Uterus (tissue), 4 donors: ENCODE results near the gene SPEF2. TPM values are rescaled to one million over a fixed set of nuclear protein-coding genes. Genes with fewer than 3 reads are reported as not detected.

Experiments
- DNase-seq, 2 donors: peaks; one replicate each; pipeline ENCODE4 v3.0.0-alpha.2; 2019 to 2020
- H3K27ac ChIP-seq, 2 donors: fragments of 200-600 bp; sonication (generic); 1 replicate in 1 of 2; 2 replicates in 1 of 2; pipeline ENCODE4 v1.5.1; 2016 to 2018
- H3K27me3 ChIP-seq, 2 donors: fragments of 200-600 bp; sonication (generic); one replicate each; pipeline ENCODE4 v1.5.1; 2018 to 2019; ENCODE audit warnings: control low read depth in 1 of 2
- H3K36me3 ChIP-seq, 2 donors: fragments of 200-600 bp; sonication (generic); one replicate each; pipeline ENCODE4 v1.5.1; 2019; ENCODE audit warnings: control low read depth in 1 of 2
- H3K4me1 ChIP-seq, 2 donors: fragments of 200-600 bp; sonication (generic); one replicate each; pipeline ENCODE4 v1.5.1; 2018 to 2019; ENCODE audit warnings: control low read depth in 1 of 2
- H3K4me3 ChIP-seq, 2 donors: fragments of 200-600 bp; sonication (generic); 1 replicate in 1 of 2; 2 replicates in 1 of 2; pipeline ENCODE4 v1.5.1; 2018 to 2019; ENCODE audit warnings: mild to moderate bottlenecking in 1 of 2
- H3K9me3 ChIP-seq, 2 donors: fragments of 200-600 bp; sonication (generic); one replicate each; pipeline ENCODE4 v1.5.1; 2019; ENCODE audit warnings: control low read depth in 1 of 2
- POLR2A ChIP-seq, 2 donors: fragments of 450-650 bp; IDR thresholded peaks; one replicate each; pipeline ENCODE4 v1.6.1; 2016; ENCODE audit warnings: antibody characterized with exemption in 2 of 2, mild to moderate bottlenecking in 1 of 2, moderate library complexity in 1 of 2
- intact Hi-C: fragments of 100-400 bp; cut with DNase I; formaldehyde crosslinking; loops from one replicate; pipeline ENCODE4 v1.15.1; 2023; ENCODE audit warnings: low total_unique reads
- total RNA-seq, 4 donors: library from RNA; depleted of rRNA in 3 of 4; stranded (reverse); fragments of >200 nt in 3 of 4; gene quantifications; one replicate each; pipeline versions ENCODE4 v1.1.0 to v1.2.4, GENCODE V29; 2014 to 2023
- TF ChIP-seq, protein P1 (sequence below), 4 experiments: fragments of 200-600 bp in 2 of 4; fragments of 450-650 bp in 2 of 4; sonication (generic) in 2 of 4; IDR thresholded peaks; one replicate each; pipeline ENCODE4 v1.5.1; 2016 to 2019; ENCODE audit warnings: antibody characterized with exemption in 4 of 4, mild to moderate bottlenecking in 2 of 4, moderate library complexity in 1 of 4
- donor health status: DM: yes; HTN: yes; CAD: no.

Gene SPEF2
- total RNA-seq, 4 donors from 2014 or later: 3.3 to 71.0 (median 20.9) TPM

DNA sequence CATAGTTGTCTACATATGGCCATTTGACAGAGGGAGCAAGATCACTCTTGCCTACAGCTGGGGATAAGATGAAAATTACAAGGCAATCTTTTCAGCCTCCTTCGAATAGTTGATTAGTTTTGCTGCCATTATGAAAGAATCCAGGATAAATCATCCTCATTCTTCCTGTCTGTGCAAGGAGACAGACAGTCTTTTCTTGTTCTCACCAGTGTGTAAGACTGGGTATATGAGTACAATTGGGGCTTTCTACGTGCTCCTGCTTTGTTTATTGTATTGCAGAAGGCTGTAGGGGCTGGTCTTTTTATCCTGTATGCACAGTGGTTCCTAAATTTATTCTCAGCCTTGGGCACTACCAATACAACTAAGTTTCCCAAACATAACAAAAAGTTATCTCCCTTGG lies 76.8 kb downstream of the SPEF2 start:
- Histone ChIP-seq H3K36me3 (no peaks in the 10 kb centered on the region), H3K27me3 (no peaks in the 10 kb centered on the region), H3K4me3 (no peak overlapping the region), H3K27ac (no peak overlapping the region), H3K9me3 (no peaks in the 10 kb centered on the region), H3K4me1 (no peaks in the 10 kb centered on the region)
- intact Hi-C loops: no loop called here
- TF ChIP-seq POLR2A (IDR thresholded peaks at IDR 0.05): no peak
- TF ChIP-seq, protein P1, sequence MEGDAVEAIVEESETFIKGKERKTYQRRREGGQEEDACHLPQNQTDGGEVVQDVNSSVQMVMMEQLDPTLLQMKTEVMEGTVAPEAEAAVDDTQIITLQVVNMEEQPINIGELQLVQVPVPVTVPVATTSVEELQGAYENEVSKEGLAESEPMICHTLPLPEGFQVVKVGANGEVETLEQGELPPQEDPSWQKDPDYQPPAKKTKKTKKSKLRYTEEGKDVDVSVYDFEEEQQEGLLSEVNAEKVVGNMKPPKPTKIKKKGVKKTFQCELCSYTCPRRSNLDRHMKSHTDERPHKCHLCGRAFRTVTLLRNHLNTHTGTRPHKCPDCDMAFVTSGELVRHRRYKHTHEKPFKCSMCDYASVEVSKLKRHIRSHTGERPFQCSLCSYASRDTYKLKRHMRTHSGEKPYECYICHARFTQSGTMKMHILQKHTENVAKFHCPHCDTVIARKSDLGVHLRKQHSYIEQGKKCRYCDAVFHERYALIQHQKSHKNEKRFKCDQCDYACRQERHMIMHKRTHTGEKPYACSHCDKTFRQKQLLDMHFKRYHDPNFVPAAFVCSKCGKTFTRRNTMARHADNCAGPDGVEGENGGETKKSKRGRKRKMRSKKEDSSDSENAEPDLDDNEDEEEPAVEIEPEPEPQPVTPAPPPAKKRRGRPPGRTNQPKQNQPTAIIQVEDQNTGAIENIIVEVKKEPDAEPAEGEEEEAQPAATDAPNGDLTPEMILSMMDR (IDR thresholded peaks at IDR 0.05): no peak
- no peak for DNase-seq

DNA sequence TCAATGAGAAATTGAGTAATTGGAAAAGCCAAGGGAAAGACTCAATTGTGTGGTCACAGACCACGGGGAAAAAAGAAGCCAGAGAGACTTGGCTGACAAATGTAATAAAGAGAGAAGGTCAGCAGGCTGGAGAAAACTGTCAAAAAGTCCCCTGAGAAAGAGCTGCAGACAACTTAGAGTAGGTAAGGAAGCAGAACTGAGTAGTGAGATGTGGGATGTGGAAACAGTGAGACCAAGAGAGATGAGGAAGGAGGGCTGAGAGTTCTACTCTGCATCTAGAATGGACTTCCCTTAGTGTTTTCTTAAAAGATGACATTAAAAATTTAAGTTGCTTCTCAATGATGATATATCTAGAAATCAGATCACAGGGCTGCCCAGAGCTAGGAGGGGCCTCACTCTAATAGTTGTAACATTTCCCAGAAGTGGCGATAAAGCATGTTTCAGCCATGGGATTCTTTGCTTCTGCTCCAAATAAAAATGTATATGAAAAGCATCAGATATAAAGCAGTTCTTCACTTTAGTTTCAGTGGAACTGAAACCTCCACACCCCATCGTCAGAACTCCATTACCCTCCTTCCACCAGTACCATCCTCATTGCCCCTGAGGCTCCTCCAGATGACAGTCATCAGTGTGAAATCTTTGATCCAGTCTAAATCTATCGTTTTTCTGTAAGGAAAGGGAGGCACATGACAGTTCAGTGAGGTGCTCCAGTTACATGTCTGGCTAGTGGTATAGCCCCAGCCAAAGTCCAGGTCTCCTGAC lies 80.6 kb downstream of the SPEF2 start:
- Histone ChIP-seq H3K27ac (no peak overlapping the region), H3K4me3 (no peak overlapping the region), H3K4me1 (no peaks in the 10 kb centered on the region), H3K9me3 (no peaks in the 10 kb centered on the region), H3K27me3 (no peaks in the 10 kb centered on the region), H3K36me3 (no peaks in the 10 kb centered on the region)
- no peak for DNase-seq
- intact Hi-C loops: no loop called here
- no peak for TF ChIP-seq POLR2A (IDR thresholded peaks at IDR 0.05)
- TF ChIP-seq, protein P1 (IDR thresholded peaks at IDR 0.05): no peak

DNA sequence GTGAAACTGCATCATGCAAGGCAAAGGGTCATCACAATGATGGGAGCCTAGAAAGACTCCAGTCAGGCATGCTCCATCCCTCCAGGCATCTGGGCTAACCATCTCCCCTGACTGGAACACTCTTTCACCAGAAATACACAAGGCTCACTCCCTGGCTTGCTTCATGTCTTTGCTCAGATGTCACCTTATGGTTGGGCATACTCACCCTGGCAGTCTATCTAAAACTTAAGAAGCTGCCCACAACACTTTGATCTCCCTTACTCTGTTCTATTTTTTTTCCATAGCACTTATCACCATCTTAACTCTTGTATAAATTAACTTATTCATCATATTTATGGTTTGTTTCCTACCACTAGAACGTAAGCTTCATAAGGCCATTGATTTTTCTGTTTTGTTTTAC lies 90.0 kb downstream of the SPEF2 start:
- no peak overlapping the region for H3K27ac ChIP-seq
- H3K4me1 ChIP-seq: no peaks in the 10 kb centered on the region
- H3K36me3 ChIP-seq: no peaks in the 10 kb centered on the region
- H3K27me3 ChIP-seq: no peaks in the 10 kb centered on the region
- intact Hi-C loops: no loop called here
- no peak overlapping the region for H3K4me3 ChIP-seq
- TF ChIP-seq, protein P1 (IDR thresholded peaks at IDR 0.05): no peak
- no peak for TF ChIP-seq POLR2A (IDR thresholded peaks at IDR 0.05)
- no peak for DNase-seq
- H3K9me3 ChIP-seq: no peaks in the 10 kb centered on the region

DNA sequence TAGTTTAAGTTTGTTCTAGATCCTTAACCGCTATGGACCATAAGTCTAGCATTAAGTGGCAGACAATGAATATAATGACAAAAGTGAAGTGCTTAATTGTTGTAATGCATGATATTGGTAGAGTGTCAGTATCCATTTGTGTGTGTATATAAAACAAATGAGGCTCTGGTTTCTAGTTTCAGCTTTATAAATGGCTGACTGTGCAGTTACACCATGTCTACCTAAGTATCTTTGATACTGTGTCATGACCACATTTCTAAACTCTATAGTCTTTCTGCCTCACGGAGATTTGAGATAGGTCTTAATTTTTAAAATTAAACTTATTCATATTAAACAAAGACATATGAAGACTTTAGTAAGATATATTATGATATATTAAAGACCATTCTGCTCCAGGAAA lies 92.0 kb downstream of the SPEF2 start:
- intact Hi-C loops: no loop called here
- H3K4me1 ChIP-seq: no peaks in the 10 kb centered on the region
- no peaks in the 10 kb centered on the region for H3K36me3 ChIP-seq
- no peaks in the 10 kb centered on the region for H3K27me3 ChIP-seq
- no peak for DNase-seq
- TF ChIP-seq, protein P1 (IDR thresholded peaks at IDR 0.05): no peak
- TF ChIP-seq POLR2A (IDR thresholded peaks at IDR 0.05): no peak
- H3K4me3 ChIP-seq: no peak overlapping the region
- H3K27ac ChIP-seq: no peak overlapping the region
- no peaks in the 10 kb centered on the region for H3K9me3 ChIP-seq

DNA sequence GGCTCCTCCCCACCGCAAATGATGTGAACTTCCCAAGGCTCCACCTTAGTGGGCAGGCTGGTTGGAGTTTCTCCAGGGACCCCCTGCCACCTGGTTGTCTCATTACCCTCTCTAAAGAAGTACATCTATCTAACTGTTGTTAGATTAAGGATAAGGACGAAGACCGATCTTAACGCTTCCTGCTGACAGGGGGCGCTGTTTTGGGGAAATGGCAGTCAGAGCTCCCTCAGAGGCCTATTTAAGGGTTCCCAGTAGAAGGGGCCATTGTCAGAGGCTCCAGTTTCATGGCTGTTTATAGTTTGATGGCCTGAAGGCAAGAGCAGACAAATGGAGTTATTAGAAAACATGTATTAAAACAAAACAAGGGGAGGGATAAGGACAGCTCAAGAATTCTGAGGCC lies 100.1 kb downstream of the SPEF2 start:
- no peaks in the 10 kb centered on the region for H3K36me3 ChIP-seq
- H3K4me3 ChIP-seq: no peak overlapping the region
- H3K27me3 ChIP-seq: no peaks in the 10 kb centered on the region
- no peaks in the 10 kb centered on the region for H3K9me3 ChIP-seq
- no peak for DNase-seq
- no peaks in the 10 kb centered on the region for H3K4me1 ChIP-seq
- TF ChIP-seq, protein P1 (IDR thresholded peaks at IDR 0.05): no peak
- no peak for TF ChIP-seq POLR2A (IDR thresholded peaks at IDR 0.05)
- intact Hi-C loops: no loop called here
- no peak overlapping the region for H3K27ac ChIP-seq
